Measurements from ENCODE around the gene METTL4. TPM values are rescaled to one million over a fixed set of nuclear protein-coding genes. Genes with fewer than 3 reads are reported as not detected.

Gene METTL4
- total and polyA plus RNA-seq, 3 experiments from 2014 or later, result 14.4 to 22.8 (median 21.4) TPM

DNA sequence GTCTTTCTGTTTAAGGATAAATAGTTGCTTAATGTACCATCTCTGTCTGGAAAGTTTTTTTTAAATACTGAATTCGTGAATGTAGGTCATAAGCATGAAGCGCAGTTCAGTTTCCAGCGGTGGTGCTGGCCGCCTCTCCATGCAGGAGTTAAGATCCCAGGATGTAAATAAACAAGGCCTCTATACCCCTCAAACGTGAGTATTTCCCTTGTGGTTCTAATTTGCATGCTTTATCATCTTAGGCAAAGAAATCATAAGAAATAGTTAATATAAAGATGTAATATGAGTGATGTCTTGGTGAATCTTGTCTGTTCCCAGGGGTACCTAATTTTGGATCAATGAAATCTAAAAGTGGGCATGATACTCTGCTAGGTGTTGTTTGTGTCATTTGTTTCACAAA, 1.6 kb upstream of the METTL4 start:
- H3K9me3 ChIP-seq (ENCODE audit: low read length), result no peaks in the 10 kb centered on the region
- H3K9me3 Mint-ChIP-seq, result no peaks in the 10 kb centered on the region
- H3K27ac Mint-ChIP-seq, result peak overlapping the region; percentile 76 to 100 (median 92)
- H3K27ac ChIP-seq (ENCODE audit: low read depth, low read length), result peak overlapping the region; percentile 100
- H3K4me1 Mint-ChIP-seq, result peaks cover 53 to 79% (median 69%) of the 10 kb centered on the region in 3 donors
- no peak for DNase-seq
- ChIA-PET POLR2A (no interaction called here), CTCF (interaction anchor here (0.5 kb wide), 1 partner anchor 64 kb away, joined by 4 read pairs; no protein-coding TSS in a partner anchor)
- no peaks in the 10 kb centered on the region for H3K27me3 ChIP-seq (ENCODE audit: insufficient read depth, low read length, poor library complexity, severe bottlenecking)
- H3K36me3 ChIP-seq (ENCODE audit: insufficient read depth, low read length), result no peaks in the 10 kb centered on the region
- H3K4me3 Mint-ChIP-seq, result peak overlapping the region; percentile 69 to 100 (median 99)
- H3K4me3 ChIP-seq (ENCODE audit: low read length), result no peak overlapping the region
- peaks cover 0 to 2% of the 10 kb centered on the region in 2 donors for H3K27me3 Mint-ChIP-seq
- H3K36me3 Mint-ChIP-seq, result peaks cover 0 to 17% (median 3%) of the 10 kb centered on the region in 3 donors
- H3K4me1 ChIP-seq (ENCODE audit: insufficient read depth, low read length), result peaks cover 32% of the 10 kb centered on the region

DNA sequence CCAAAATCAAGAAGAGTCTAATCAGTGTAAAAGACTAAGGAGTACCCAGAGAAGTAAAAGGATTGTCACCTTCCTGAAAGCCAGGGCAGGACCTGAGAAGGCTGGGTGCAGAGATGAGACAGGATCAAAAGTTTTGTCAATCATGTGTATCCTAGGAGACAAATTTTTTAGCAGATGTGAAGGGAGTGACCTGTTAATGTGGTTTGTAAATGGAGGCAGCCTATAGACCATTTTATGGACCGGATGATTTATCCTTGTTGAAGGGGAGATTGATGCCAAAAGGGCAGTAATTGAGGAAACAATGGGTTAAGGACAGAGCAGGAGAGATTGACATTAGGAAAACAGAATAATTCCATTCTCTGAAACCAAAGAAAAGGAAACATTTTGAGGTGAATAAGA, 865 bp upstream of the METTL4 start:
- H3K36me3 ChIP-seq (ENCODE audit: insufficient read depth, low read length), result no peaks in the 10 kb centered on the region
- H3K4me3 ChIP-seq (ENCODE audit: low read length), result peak overlapping the region; percentile 98
- peaks cover 28% of the 10 kb centered on the region for H3K4me1 ChIP-seq (ENCODE audit: insufficient read depth, low read length)
- ChIA-PET CTCF (interaction anchor here (1.3 to 3.0 kb wide), 6 partner anchors 17 to 102 kb away, joined by 3 to 24 read pairs (median 10); partner anchors contain the start of gene SMCHD1), POLR2A (interaction anchor here (2.3 to 2.9 kb wide), 2 partner anchors 64 to 84 kb away, joined by 43 to 63 read pairs; partner anchors contain the start of gene SMCHD1)
- H3K9me3 ChIP-seq (ENCODE audit: low read length), result no peaks in the 10 kb centered on the region
- no peak for DNase-seq
- H3K4me3 Mint-ChIP-seq, result peak overlapping the region; percentile 98 to 100 (median 99)
- H3K36me3 Mint-ChIP-seq, result peaks cover 0 to 22% (median 3%) of the 10 kb centered on the region in 3 donors
- no peaks in the 10 kb centered on the region for H3K9me3 Mint-ChIP-seq
- peak overlapping the region; percentile 62 to 100 (median 99) for H3K27ac Mint-ChIP-seq
- peak overlapping the region; percentile 100 for H3K27ac ChIP-seq (ENCODE audit: low read depth, low read length)
- peaks cover 0 to 2% of the 10 kb centered on the region in 2 donors for H3K27me3 Mint-ChIP-seq
- peaks cover 51 to 79% (median 69%) of the 10 kb centered on the region in 3 donors for H3K4me1 Mint-ChIP-seq
- no peaks in the 10 kb centered on the region for H3K27me3 ChIP-seq (ENCODE audit: insufficient read depth, low read length, poor library complexity, severe bottlenecking)

- peaks cover 0 to 31% (median 3%) of the 10 kb centered on the region in 3 donors for H3K36me3 Mint-ChIP-seq
- POLR2A ChIA-PET, result interaction anchor here (0.7 to 2.9 kb wide), 6 partner anchors 35 to 95 kb away, joined by 3 to 63 read pairs (median 10); partner anchors contain the start of gene SMCHD1
- H3K4me1 Mint-ChIP-seq, result peaks cover 54 to 77% (median 71%) of the 10 kb centered on the region in 3 donors
- CTCF ChIA-PET, result interaction anchor here (0.8 to 3.0 kb wide), 17 partner anchors 18 to 491 kb away, joined by 3 to 24 read pairs (median 3); partner anchors contain the start of gene SMCHD1
- DNase-seq, result peak in 4 of 5 donors; percentile 42 to 80 (median 59)
- H3K9me3 Mint-ChIP-seq, result no peaks in the 10 kb centered on the region
- peaks cover 28% of the 10 kb centered on the region for H3K4me1 ChIP-seq (ENCODE audit: insufficient read depth, low read length)
- H3K36me3 ChIP-seq (ENCODE audit: insufficient read depth, low read length), result no peaks in the 10 kb centered on the region
- H3K27ac ChIP-seq (ENCODE audit: low read depth, low read length), result peak overlapping the region; percentile 100
- peak overlapping the region; percentile 98 for H3K4me3 ChIP-seq (ENCODE audit: low read length)
- H3K9me3 ChIP-seq (ENCODE audit: low read length), result no peaks in the 10 kb centered on the region
- H3K27me3 ChIP-seq (ENCODE audit: insufficient read depth, low read length, poor library complexity, severe bottlenecking), result no peaks in the 10 kb centered on the region
- peak overlapping the region; percentile 98 to 100 (median 99) for H3K4me3 Mint-ChIP-seq
- peaks cover 0 to 2% of the 10 kb centered on the region in 2 donors for H3K27me3 Mint-ChIP-seq
- H3K27ac Mint-ChIP-seq, result peak overlapping the region; percentile 98 to 100 (median 100)
These were observed 519 bp downstream of the METTL4 start for GRCh38 chr18:2570772-2571199.

- DNase-seq, result no peak
- Histone ChIP-seq H3K4me3 (ENCODE audit: low read length) (peak overlapping the region; percentile 17), H3K9me3 (ENCODE audit: low read length) (no peaks in the 10 kb centered on the region), H3K27me3 (ENCODE audit: insufficient read depth, low read length, poor library complexity, severe bottlenecking) (no peaks in the 10 kb centered on the region), H3K36me3 (ENCODE audit: insufficient read depth, low read length) (no peaks in the 10 kb centered on the region), H3K27ac (ENCODE audit: low read depth, low read length) (no peak overlapping the region), H3K4me1 (ENCODE audit: insufficient read depth, low read length) (peaks cover 28% of the 10 kb centered on the region)
- Mint-ChIP-seq H3K4me3 (peak overlapping the region; percentile 98 to 100 (median 99)), H3K36me3 (peaks cover 5 to 40% (median 6%) of the 10 kb centered on the region in 3 donors), H3K27me3 (peaks cover 0 to 2% of the 10 kb centered on the region in 2 donors), H3K9me3 (no peaks in the 10 kb centered on the region), H3K27ac (peak overlapping the region; percentile 17 to 100 (median 74)), H3K4me1 (peaks cover 57 to 86% (median 82%) of the 10 kb centered on the region in 3 donors)
- POLR2A ChIA-PET, result interaction anchor here (1.1 to 2.9 kb wide), 3 partner anchors 37 to 86 kb away, joined by 3 to 43 read pairs (median 15); partner anchors contain the start of gene SMCHD1
- CTCF ChIA-PET, result interaction anchor here (1.2 to 3.0 kb wide), 6 partner anchors 19 to 113 kb away, joined by 3 to 24 read pairs (median 10); partner anchors contain the start of gene SMCHD1
These were observed 1.7 kb downstream of the METTL4 start for GRCh38 chr18:2569338-2570207.

GRCh38 chr18:2568605-2569004, 2.7 kb downstream of the METTL4 start:
- Mint-ChIP-seq H3K4me1 (peaks cover 54 to 81% (median 80%) of the 10 kb centered on the region in 3 donors), H3K27me3 (peaks cover 0 to 2% of the 10 kb centered on the region in 2 donors), H3K4me3 (peak overlapping the region in 5 of 7 donors; percentile 86 to 100 (median 99)), H3K36me3 (peaks cover 6 to 44% (median 6%) of the 10 kb centered on the region in 3 donors), H3K27ac (peak overlapping the region in 7 of 8 donors; percentile 17 to 100 (median 76)), H3K9me3 (no peaks in the 10 kb centered on the region)
- Histone ChIP-seq H3K4me1 (ENCODE audit: insufficient read depth, low read length) (peaks cover 28% of the 10 kb centered on the region), H3K27ac (ENCODE audit: low read depth, low read length) (no peak overlapping the region), H3K27me3 (ENCODE audit: insufficient read depth, low read length, poor library complexity, severe bottlenecking) (no peaks in the 10 kb centered on the region), H3K4me3 (ENCODE audit: low read length) (no peak overlapping the region), H3K9me3 (ENCODE audit: low read length) (no peaks in the 10 kb centered on the region), H3K36me3 (ENCODE audit: insufficient read depth, low read length) (no peaks in the 10 kb centered on the region)
- DNase-seq, result no peak
- POLR2A ChIA-PET, result interaction anchor here (1.1 kb wide), 1 partner anchor 87 kb away, joined by 3 read pairs; the partner anchor contains the start of gene SMCHD1
- CTCF ChIA-PET, result no interaction called here

GRCh38 chr18:2568129-2568528, 3.2 kb downstream of the METTL4 start:
- Mint-ChIP-seq H3K27me3 (peaks cover 0 to 2% of the 10 kb centered on the region in 2 donors), H3K4me1 (peaks cover 51 to 76% (median 76%) of the 10 kb centered on the region in 3 donors), H3K36me3 (peaks cover 6 to 45% (median 7%) of the 10 kb centered on the region in 3 donors), H3K9me3 (no peaks in the 10 kb centered on the region), H3K4me3 (peak overlapping the region in 4 of 7 donors; percentile 9 to 99 (median 73)), H3K27ac (peak overlapping the region in 6 of 8 donors; percentile 17 to 93 (median 64))
- DNase-seq, result no peak
- H3K4me1 ChIP-seq (ENCODE audit: insufficient read depth, low read length), result peaks cover 28% of the 10 kb centered on the region
- no peak overlapping the region for H3K27ac ChIP-seq (ENCODE audit: low read depth, low read length)
- H3K36me3 ChIP-seq (ENCODE audit: insufficient read depth, low read length), result no peaks in the 10 kb centered on the region
- H3K27me3 ChIP-seq (ENCODE audit: insufficient read depth, low read length, poor library complexity, severe bottlenecking), result no peaks in the 10 kb centered on the region
- no peaks in the 10 kb centered on the region for H3K9me3 ChIP-seq (ENCODE audit: low read length)
- ChIA-PET POLR2A (interaction anchor here (1.1 kb wide), 1 partner anchor 88 kb away, joined by 3 read pairs; the partner anchor contains the start of gene SMCHD1), CTCF (no interaction called here)
- no peak overlapping the region for H3K4me3 ChIP-seq (ENCODE audit: low read length)

DNA sequence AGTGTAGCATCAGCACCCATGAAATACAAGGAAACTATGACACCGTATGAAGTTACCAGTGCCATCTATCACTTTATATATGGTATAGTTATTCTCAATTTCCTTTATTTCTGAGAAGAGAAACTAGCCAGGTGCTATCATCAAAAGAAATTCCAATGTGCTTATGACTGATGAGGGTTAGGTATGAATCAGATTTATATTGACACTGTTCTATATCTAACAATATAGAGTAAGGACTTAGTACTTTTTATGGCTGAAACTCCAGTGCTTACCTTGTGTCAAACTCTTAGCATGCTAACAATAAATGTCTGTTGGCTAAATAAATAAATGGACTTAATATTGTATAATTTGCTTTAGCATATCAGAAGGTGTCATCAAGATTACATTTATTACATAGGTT, 6.9 kb downstream of the METTL4 start:
- no peaks in the 10 kb centered on the region for H3K9me3 ChIP-seq (ENCODE audit: low read length)
- no peaks in the 10 kb centered on the region for H3K27me3 ChIP-seq (ENCODE audit: insufficient read depth, low read length, poor library complexity, severe bottlenecking)
- no peak overlapping the region for H3K4me3 ChIP-seq (ENCODE audit: low read length)
- DNase-seq, result no peak
- Mint-ChIP-seq H3K4me3 (no peak overlapping the region), H3K27me3 (no peaks in the 10 kb centered on the region), H3K4me1 (peaks cover 22 to 45% (median 42%) of the 10 kb centered on the region in 3 donors), H3K27ac (no peak overlapping the region), H3K36me3 (peaks cover 6 to 53% (median 12%) of the 10 kb centered on the region in 3 donors), H3K9me3 (no peaks in the 10 kb centered on the region)
- CTCF ChIA-PET, result interaction anchor here (1.2 kb wide), 1 partner anchor 92 kb away, joined by 4 read pairs; the partner anchor contains the start of gene SMCHD1
- POLR2A ChIA-PET, result interaction anchor here (0.5 kb wide), 1 partner anchor 150 kb away, joined by 5 read pairs; no protein-coding TSS in a partner anchor
- no peaks in the 10 kb centered on the region for H3K36me3 ChIP-seq (ENCODE audit: insufficient read depth, low read length)
- H3K4me1 ChIP-seq (ENCODE audit: insufficient read depth, low read length), result peaks cover 7% of the 10 kb centered on the region
- H3K27ac ChIP-seq (ENCODE audit: low read depth, low read length), result no peak overlapping the region

Measured in CD8-positive, alpha-beta memory T cell (primary cell).